ENCODE measurements around the gene PLAAT1. TPM values are rescaled to one million over a fixed set of nuclear protein-coding genes. Genes with fewer than 3 reads are reported as not detected.

PLAAT1 gene
- total RNA-seq, 1 experiment from 2014 or later: 3.9 TPM

- TF ChIP-seq ZNF425 (CRISPR knock-in tag; conservative IDR thresholded peaks at IDR 0.05): no peak
- no peak for TF ChIP-seq CDX4 (CRISPR knock-in tag; IDR thresholded peaks at IDR 0.05; ENCODE audit: borderline replicate concordance)
- no peak for TF ChIP-seq TP53 (CRISPR knock-in tag; IDR thresholded peaks at IDR 0.05)
- no peak for TF ChIP-seq HMGA2 (CRISPR knock-in tag; IDR thresholded peaks at IDR 0.05)
- TF ChIP-seq MYBL2 (CRISPR knock-in tag; IDR thresholded peaks at IDR 0.05): no peak
These were observed 30.2 kb downstream of the PLAAT1 start (continued) for GRCh38 chr3:193271101-193271840.

- H3K4me3 Mint-ChIP-seq: no peak overlapping the region
- TF ChIP-seq ERG (CRISPR knock-in tag; IDR thresholded peaks at IDR 0.05) (no peak), ESRRA (CRISPR knock-in tag; IDR thresholded peaks at IDR 0.05; ENCODE audit: borderline replicate concordance) (no peak), ZNF281 (CRISPR knock-in tag; IDR thresholded peaks at IDR 0.05) (no peak), TEAD4 (CRISPR knock-in tag; IDR thresholded peaks at IDR 0.05) (no peak), FOXJ3 (CRISPR knock-in tag; IDR thresholded peaks at IDR 0.05; ENCODE audit: borderline replicate concordance) (no peak), ATF3 (CRISPR knock-in tag; conservative IDR thresholded peaks at IDR 0.05) (no peak), NR1H2 (CRISPR knock-in tag; IDR thresholded peaks at IDR 0.05) (no peak), ATF1 (CRISPR knock-in tag; IDR thresholded peaks at IDR 0.05) (no peak), E2F5 (CRISPR knock-in tag; IDR thresholded peaks at IDR 0.05) (no peak), IRF1 (CRISPR knock-in tag; IDR thresholded peaks at IDR 0.05) (no peak)
- no peak overlapping the region for H3K27ac Mint-ChIP-seq
- ChIA-PET POLR2A (no interaction called here), CTCF (no interaction called here)
- ATAC-seq (no peak), DNase-seq (ENCODE audit: low spot score) (no peak)
- peaks cover 61% of the 10 kb centered on the region for H3K9me3 Mint-ChIP-seq
- H3K27me3 Mint-ChIP-seq (ENCODE audit: low read depth): no peaks in the 10 kb centered on the region
- no peaks in the 10 kb centered on the region for H3K4me1 Mint-ChIP-seq
- H3K36me3 Mint-ChIP-seq: peaks cover 32% of the 10 kb centered on the region
These were observed 51.4 kb downstream of the PLAAT1 start for GRCh38 chr3:193292386-193292785.

All from WTC11 (cell line).